Fibroblast of skin of abdomen (primary cell): ENCODE data around the gene BTN1A1.
"Not testable (repeated sequence)": the region's sequence is repeated elsewhere in the genome, so short reads cannot be mapped to it uniquely, and the experiment has no call there.

ENCODE experiments used
- DNase-seq: peaks from one replicate; pipeline ENCODE4 v3.0.0-alpha.2; 2013

BTN1A1 gene

DNA sequence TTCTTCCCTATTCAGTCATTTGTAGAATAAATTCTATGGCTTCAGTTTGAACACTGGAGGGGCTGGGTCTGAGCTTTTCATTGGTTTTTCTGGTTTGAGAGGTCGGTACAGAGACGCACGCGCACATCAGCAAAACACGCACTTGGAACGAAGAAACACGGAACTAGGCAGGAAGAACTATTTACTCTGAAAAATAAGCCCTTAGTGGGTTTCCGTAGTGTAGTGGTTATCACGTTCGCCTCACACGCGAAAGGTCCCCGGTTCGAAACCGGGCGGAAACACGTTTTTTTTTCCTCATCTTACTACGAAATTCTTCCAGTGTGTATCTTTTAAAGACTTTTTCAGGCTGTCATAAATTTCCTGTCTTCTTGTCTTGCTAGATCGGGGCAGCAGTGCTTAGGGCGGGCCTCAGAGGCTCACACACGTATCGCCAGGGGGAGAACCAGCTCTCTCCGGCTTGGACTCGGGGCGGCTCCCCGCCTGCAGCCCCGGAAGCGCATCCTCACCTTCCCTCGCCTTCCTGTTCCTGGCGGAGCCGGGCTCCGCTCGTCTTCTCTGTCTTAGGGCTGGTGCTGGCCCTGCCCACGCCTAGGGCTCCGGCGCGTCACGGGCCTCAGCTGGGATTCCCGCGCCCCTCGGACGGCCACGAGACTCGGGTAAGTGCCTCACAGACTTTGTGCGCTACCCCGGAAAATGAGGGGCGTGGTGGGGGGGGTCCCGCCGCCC, 37.9 kb downstream of the BTN1A1 start, which contains the start of gene HMGN4:
Gene HMGN4, plus strand, starts transcription at position 521 of the 726 bp plus-strand sequence. CDS start 6,841 bp downstream, outside the sequence.
- DNase-seq, result peak; percentile 90

DNA sequence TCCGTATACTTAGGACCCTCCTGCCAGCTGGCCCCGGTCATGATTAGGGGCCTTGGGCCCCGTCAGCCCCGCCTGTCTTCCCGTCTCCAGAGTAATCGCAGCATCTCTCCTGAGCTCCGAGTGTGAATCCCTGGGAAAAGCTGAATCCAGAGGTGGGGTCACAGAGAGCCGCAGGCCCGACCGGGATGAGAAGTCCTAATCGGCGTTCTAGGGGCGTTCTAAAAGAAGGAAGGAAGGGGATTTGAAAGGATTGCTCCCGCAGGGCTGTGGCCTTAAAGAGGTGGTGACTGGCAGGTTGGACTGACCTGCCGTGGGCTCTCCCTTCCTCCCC, 38.4 kb downstream of the BTN1A1 start:
- no peak for DNase-seq

GRCh38 chr6:26539071-26539615, 39.0 kb downstream of the BTN1A1 start:
- no peak for DNase-seq

DNA sequence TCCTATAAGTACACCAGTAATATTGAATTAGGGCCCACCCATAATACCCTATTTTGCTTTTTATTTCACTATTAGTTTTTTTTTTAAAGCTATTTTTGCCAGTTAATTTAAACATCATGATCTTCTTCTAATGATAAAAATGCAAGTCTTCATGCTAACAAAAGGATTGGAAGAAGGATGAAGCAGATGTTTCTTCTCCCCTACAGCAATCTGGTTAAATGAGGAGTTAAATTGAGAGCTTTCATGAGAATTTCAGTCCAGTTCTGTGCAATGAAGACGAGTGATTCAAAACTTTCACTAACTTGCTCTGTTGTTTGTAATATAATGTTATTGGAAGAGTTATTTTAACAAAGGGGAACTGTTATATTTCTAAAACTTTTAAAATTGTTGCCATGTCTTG, 41.5 kb downstream of the BTN1A1 start:
- no peak for DNase-seq

DNA sequence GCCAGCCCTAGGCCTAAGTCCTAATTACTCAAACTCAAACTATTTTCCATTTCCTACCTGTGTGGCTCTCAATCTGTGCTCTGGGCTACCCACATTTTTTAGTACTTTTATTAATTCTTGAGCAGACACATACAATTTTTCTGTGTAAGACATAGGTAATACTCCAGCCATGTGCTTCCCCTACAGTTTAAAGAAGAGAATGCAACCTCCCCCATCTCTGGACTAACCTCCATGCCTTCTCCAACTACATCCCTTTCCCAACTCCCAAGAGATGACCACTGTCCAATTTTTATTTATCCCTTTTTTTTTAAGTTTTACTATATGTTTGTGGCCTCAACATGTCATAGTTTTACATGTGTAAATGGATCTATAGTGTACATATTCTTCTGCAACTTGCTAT, 43.9 kb downstream of the BTN1A1 start:
- no peak for DNase-seq

- no peak for DNase-seq
Measured at GRCh38 chr6:26544473-26544872, 44.4 kb downstream of the BTN1A1 start.

- no peak for DNase-seq
Measured at GRCh38 chr6:26545627-26546026, 45.5 kb downstream of the BTN1A1 start.

DNA sequence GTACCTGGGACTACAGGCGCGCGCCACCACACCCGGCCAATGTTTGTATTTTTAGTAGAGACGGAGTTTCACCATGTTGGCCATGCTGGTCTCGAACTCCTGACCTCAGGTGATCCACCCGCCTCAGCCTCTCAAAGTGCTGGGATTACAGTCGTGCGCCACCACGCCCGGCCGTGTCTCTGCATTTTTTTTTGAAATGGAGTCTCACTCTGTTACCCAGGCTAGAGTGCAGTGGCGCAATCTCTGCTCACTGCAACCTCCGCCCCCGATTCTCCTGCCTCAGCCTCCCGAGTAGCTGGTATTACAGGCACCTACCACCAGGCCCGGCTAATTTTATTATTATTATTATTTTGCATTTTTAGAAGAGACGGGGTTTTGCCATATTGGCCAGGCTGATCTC, 47.3 kb downstream of the BTN1A1 start:
- not testable (repeated sequence) for DNase-seq

DNA sequence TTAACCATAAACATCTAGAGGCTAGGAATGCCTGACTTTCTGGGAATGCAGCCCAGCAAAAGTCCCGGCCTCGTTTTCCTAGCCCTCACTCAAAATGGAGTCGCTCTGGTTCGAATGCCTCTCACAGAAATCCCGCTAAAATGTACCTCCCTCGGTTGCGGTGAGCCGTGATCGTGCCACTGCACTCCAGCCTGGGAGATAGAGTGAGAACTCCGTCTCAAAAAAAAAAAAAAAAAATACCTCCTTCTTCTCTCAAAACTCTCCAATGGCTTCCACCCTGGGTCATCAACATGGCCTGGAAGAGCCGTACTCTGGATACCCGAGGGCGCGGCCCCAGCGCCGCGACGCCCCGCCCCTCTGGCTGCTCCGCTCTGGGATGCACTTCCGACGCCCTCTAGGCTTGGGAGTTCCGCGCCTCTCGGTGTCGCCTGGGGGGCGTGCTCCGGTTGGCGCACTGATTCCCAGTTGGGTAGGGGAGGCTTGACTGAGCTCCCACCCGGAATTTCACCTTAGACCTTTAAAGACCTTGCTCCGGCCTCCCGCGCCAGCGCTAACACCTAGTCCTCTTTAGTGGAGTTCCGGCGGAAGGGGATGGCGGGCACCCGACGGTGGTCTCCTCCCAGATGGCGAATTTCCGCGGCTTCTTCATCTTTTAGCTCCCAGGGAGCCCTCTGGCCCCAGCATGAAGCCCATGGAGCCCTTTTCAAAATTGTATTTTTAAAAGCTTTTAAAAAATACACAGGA, 50.3 kb downstream of the BTN1A1 start:
- DNase-seq, result peak; percentile 61

DNA sequence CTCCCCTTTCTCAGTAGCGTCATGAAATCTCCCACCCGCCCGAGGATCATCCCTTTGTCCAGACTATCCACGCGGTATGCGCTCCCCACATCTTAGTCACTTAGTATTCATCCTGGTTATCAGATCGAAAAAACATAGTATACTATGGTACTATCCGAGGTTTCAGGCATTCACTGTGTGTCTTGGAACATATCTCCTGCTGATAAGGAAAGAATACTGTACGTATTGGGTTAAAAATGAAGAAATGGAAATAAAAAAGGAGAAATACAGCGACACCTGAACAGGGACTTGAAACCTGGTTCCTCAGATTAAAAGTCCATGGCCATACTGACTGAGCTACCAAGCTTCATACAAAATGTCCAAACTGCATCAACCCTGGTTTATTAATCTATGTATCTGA, 52.1 kb downstream of the BTN1A1 start:
- DNase-seq, result no peak

DNA sequence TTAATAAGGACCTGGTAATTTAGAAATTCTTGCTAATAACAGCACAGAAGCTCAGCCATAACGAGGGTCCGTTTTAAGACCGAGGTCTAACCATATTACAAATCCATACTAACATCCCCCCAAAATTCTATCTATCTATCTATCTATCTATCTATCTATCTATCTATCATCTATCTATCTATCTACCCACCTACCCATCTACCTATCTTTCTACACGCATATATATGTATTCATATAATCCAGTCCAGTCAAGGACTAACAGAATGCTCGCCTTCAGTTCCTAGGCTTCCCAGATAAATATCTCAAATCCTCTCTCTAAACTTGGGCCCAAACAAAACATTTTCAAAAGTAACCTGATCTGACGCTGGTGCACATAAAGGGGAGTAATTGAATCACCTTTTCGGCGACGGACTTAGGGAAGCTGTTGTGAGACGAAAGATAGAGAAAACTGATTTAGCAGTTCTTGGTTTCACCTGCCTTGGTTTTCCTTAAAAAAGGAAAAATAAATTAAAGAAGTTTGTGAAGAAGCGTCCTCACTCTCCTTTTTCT, 52.6 kb downstream of the BTN1A1 start:
- DNase-seq, result no peak

- DNase-seq, result peak; percentile 73
Measured at GRCh38 chr6:26553264-26553634, 53.1 kb downstream of the BTN1A1 start.

DNA sequence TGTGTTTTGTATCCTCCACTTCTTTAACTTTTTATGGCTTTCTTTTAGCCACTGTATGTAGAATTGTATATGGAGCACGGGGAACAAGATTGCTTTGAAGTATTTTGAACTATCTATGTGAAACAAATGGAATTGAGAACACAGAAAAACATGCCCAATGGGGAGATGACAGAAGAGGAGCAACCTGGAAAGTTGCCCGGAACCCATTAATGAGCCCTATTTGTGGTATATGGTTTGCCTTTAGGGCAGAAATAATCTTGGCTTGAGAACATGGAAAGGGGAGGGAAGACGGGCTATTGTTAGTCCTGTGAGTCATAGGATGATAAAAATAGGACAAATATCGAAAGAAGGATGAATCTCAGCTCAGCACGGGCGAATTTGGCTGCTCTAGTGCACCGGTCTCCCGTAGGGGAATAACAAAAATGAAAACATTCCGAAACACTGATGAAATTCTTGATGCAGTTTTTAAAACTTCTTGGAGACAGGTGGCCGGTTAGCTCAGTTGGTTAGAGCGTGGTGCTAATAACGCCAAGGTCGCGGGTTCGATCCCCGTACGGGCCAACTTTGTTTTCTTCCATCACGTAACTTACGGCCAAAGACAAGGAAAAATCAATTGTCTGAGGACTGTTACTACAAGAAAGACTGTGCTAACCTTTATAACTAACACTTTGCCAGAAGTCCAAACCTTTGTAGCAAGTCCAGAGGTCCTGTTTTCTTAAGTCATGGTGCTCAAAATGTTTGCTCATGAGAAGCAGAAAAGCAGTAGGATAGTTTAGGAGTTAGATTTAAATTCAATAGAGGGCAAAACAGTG, 53.7 kb downstream of the BTN1A1 start:
- peak; percentile 91 for DNase-seq

- DNase-seq, result no peak
Measured at GRCh38 chr6:26554447-26554696, 54.3 kb downstream of the BTN1A1 start.

- peak; percentile 80 for DNase-seq
Measured at GRCh38 chr6:26554697-26555504, 54.8 kb downstream of the BTN1A1 start.

GRCh38 chr6:26555505-26556262, 55.6 kb downstream of the BTN1A1 start:
- DNase-seq, result no peak

GRCh38 chr6:26556263-26557070, 56.4 kb downstream of the BTN1A1 start:
- DNase-seq, result peak; percentile 95
